HCT116 (cell line): ENCODE data around the gene TCP11L1. TPM values are rescaled to one million over a fixed set of nuclear protein-coding genes. Genes with fewer than 3 reads are reported as not detected.

Experiments
- ATAC-seq: fragments of 200-7000 bp; cut with Tn5 transposase; 2 replicates; pipeline ENCODE4 v1.9.1; 2020; ENCODE audit warnings: mild to moderate bottlenecking, moderate library complexity
- BruUV-seq: library from RNA; stranded (reverse); fragments of 400-500 nt; replicated peaks from 2 replicates; lab custom pipeline; 2021; lab: Mats Ljungman, UMichigan
- CTCF ChIA-PET: fragments of 300-600 bp; sonication (Branson Sonifier 250); formaldehyde crosslinking; loops from one replicate; lab custom pipeline; 2021; ENCODE audit warnings: antibody characterized with exemption; lab: Charles Lee
- POLR2A ChIA-PET: fragments of 300-600, 350-600 bp; sonication (Branson Sonifier 250); formaldehyde crosslinking; loops from one replicate; lab custom pipeline; 2021; ENCODE audit warnings: antibody characterized with exemption; lab: Charles Lee
- RAD21 ChIA-PET, 2 experiments: fragments of 300-600 bp; sonication (Branson Sonifier 250); formaldehyde crosslinking; loops; one replicate each; lab custom pipeline; 2023; ENCODE audit warnings: low total read pairs in 2 of 2; ENCODE audit not compliant: uncharacterized antibody in 2 of 2, unreplicated experiment in 2 of 2, low non-redundant PET in 1 of 2; lab: Charles Lee
- DNase-seq: peaks from one replicate; pipeline ENCODE4 v3.0.0-alpha.2; 2010; ENCODE audit warnings: low read depth, low spot score
- H2AFZ ChIP-seq: fragments of 200-600 bp; shearing (Covaris generic), sonication (generic); 2 replicates; pipeline ENCODE4 v1.6.1; 2017; ENCODE audit warnings: low read depth, mixed run types, mixed read lengths, antibody characterized with exemption, low read length; ENCODE audit not compliant: poor library complexity, severe bottlenecking
- H3K27ac ChIP-seq: 2 replicates; pipeline ENCODE4 v1.5.1; 2012; ENCODE audit warnings: low read depth, low read length
- H3K27me3 ChIP-seq: fragments of 200-600 bp; sonication (generic); 2 replicates; pipeline ENCODE4 v1.6.1; 2016; ENCODE audit warnings: mixed run types, low read length, mixed read lengths; ENCODE audit not compliant: insufficient read depth
- H3K36me3 ChIP-seq, 2 experiments: fragments of 200-500 bp in 1 of 2; fragments of 200-600 bp in 1 of 2; sonication (Bioruptor generic) in 1 of 2; sonication (generic) in 1 of 2; 2 replicates each; pipeline versions ENCODE4 v1.5.1 to v1.6.1; 2014 to 2016; ENCODE audit warnings: low read length in 2 of 2, inconsistent platforms in 1 of 2, mixed read lengths in 1 of 2, mixed run types in 1 of 2; ENCODE audit not compliant: insufficient read depth in 2 of 2, control insufficient read depth in 1 of 2
- H3K4me1 ChIP-seq, 2 experiments: fragments of 200-600 bp in 1 of 2; sonication (generic) in 1 of 2; 2 replicates each; pipeline versions ENCODE4 v1.5.1 to v1.6.1; 2012 to 2017; ENCODE audit warnings: low read length in 2 of 2, inconsistent platforms in 1 of 2, mild to moderate bottlenecking in 1 of 2, mixed read lengths in 1 of 2, mixed run types in 1 of 2, moderate library complexity in 1 of 2; ENCODE audit not compliant: insufficient read depth in 2 of 2, control insufficient read depth in 1 of 2
- H3K4me2 ChIP-seq: fragments of 200-600 bp; sonication (generic); 2 replicates; pipeline ENCODE4 v1.6.1; 2017; ENCODE audit warnings: mixed run types, low read length, mixed read lengths
- H3K4me3 ChIP-seq, 2 experiments: fragments of 200-600 bp in 1 of 2; sonication (generic) in 1 of 2; replicated peaks in 1 of 2; 2 replicates each; pipeline ENCODE4 v1.5.1; 2011 to 2016; ENCODE audit warnings: low read length in 2 of 2, control low read depth in 1 of 2, low read depth in 1 of 2, mild to moderate bottlenecking in 1 of 2, mixed read lengths in 1 of 2, mixed run types in 1 of 2
- H3K79me2 ChIP-seq: fragments of 200-600 bp; sonication (generic); 2 replicates; pipeline ENCODE4 v1.6.1; 2017; ENCODE audit warnings: mild to moderate bottlenecking, mixed run types, low read length, moderate library complexity, mixed read lengths; ENCODE audit not compliant: insufficient read depth
- H3K9ac ChIP-seq: fragments of 200-600 bp; sonication (generic); 2 replicates; pipeline ENCODE4 v1.6.1; 2016; ENCODE audit warnings: low read length, mixed read lengths
- H3K9me2 ChIP-seq: fragments of 200-600 bp; sonication (generic), shearing (Covaris generic); 2 replicates; pipeline ENCODE4 v1.6.1; 2017; ENCODE audit warnings: mixed run types, mild to moderate bottlenecking, moderate library complexity; ENCODE audit not compliant: insufficient read depth
- H3K9me3 ChIP-seq, 2 experiments: fragments of 200-500 bp in 1 of 2; fragments of 200-600 bp in 1 of 2; sonication (Bioruptor generic) in 1 of 2; sonication (generic) in 1 of 2; 2 replicates each; pipeline ENCODE4 v1.6.1; 2014 to 2017; ENCODE audit warnings: low read length in 2 of 2, mixed read lengths in 2 of 2, inconsistent platforms in 1 of 2, low read depth in 1 of 2, mild to moderate bottlenecking in 1 of 2, mixed run types in 1 of 2, moderate library complexity in 1 of 2; ENCODE audit not compliant: control insufficient read depth in 1 of 2, insufficient read depth in 1 of 2
- H4K20me1 ChIP-seq: fragments of 200-600 bp; sonication (generic), shearing (Covaris generic); 2 replicates; pipeline ENCODE4 v1.6.1; 2017; ENCODE audit warnings: mixed run types, mild to moderate bottlenecking, moderate library complexity; ENCODE audit not compliant: insufficient read depth
- CBX3 ChIP-seq: IDR thresholded peaks from 2 replicates; pipeline ENCODE4 v1.6.1; 2012; ENCODE audit warnings: low read depth
- CEBPB ChIP-seq: IDR thresholded peaks from 2 replicates; pipeline ENCODE4 v1.6.1; 2012; ENCODE audit warnings: low read depth
- ELF1 ChIP-seq: IDR thresholded peaks from 2 replicates; pipeline ENCODE4 v1.6.1; 2012; ENCODE audit warnings: low read depth, borderline replicate concordance
- EZH2 ChIP-seq: fragments of 200-600 bp; sonication (generic); IDR thresholded peaks from 2 replicates; pipeline ENCODE4 v1.6.1; 2017; ENCODE audit warnings: antibody characterized with exemption, mixed run types
- EZH2phosphoT487 ChIP-seq: fragments of 200-600 bp; IDR thresholded peaks from 2 replicates; pipeline ENCODE4 v1.6.1; 2018; ENCODE audit warnings: antibody characterized with exemption, borderline replicate concordance
- FOSL1 ChIP-seq: IDR thresholded peaks from 2 replicates; pipeline ENCODE4 v1.6.1; 2012; ENCODE audit warnings: low read depth
- JUND ChIP-seq: IDR thresholded peaks from 2 replicates; pipeline ENCODE4 v1.6.1; 2012
- POLR2A ChIP-seq: IDR thresholded peaks from 2 replicates; pipeline ENCODE4 v1.7.0; 2011; ENCODE audit warnings: borderline replicate concordance; ENCODE audit not compliant: insufficient read depth, insufficient read length; ENCODE audit errors: extremely low read depth
- POLR2AphosphoS5 ChIP-seq: IDR thresholded peaks from 2 replicates; pipeline ENCODE4 v1.6.1; 2011; ENCODE audit warnings: mild to moderate bottlenecking, low read depth, low read length, moderate library complexity
- SP1 ChIP-seq: IDR thresholded peaks from 2 replicates; pipeline ENCODE4 v1.6.1; 2012; ENCODE audit warnings: low read depth
- SRF ChIP-seq: IDR thresholded peaks from 2 replicates; pipeline ENCODE4 v1.6.1; 2012; ENCODE audit warnings: low read depth
- TCF7L2 ChIP-seq: IDR thresholded peaks from 2 replicates; pipeline ENCODE4 v1.7.0; 2011; ENCODE audit warnings: borderline replicate concordance, inconsistent platforms; ENCODE audit not compliant: insufficient read depth, insufficient read length; ENCODE audit errors: extremely low read depth
- ZFX ChIP-seq: fragments of 450-650 bp; IDR thresholded peaks from 2 replicates; pipeline ENCODE4 v1.6.1; 2017
- ZNF274 ChIP-seq: fragments of 200-500 bp; sonication (Bioruptor generic); IDR thresholded peaks from 2 replicates; pipeline ENCODE4 v1.6.1; 2014; ENCODE audit warnings: mild to moderate bottlenecking, low read depth, low read length, inconsistent platforms
- intact Hi-C: fragments of 100-400 bp; cut with micrococcal nuclease; formaldehyde crosslinking; loops from 2 replicates; pipeline ENCODE4 v1.10.0; 2022
- total RNA-seq: library from RNA; stranded (reverse); gene quantifications from one replicate; pipeline ENCODE4 v1.2.1, GENCODE V29; 2021; ENCODE audit not compliant: unreplicated experiment
- TF ChIP-seq, protein P1 (sequence below): IDR thresholded peaks from 2 replicates; pipeline ENCODE4 v1.6.1; 2012; ENCODE audit warnings: low read depth
- TF ChIP-seq, protein P2 (sequence below): IDR thresholded peaks from 2 replicates; pipeline ENCODE4 v1.6.1; 2012
- TF ChIP-seq, protein P3 (sequence below), 3 experiments: fragments of 200-600 bp in 1 of 3; sonication (generic) in 1 of 3; IDR thresholded peaks in 2 of 3; conservative IDR thresholded peaks in 1 of 3; 2 replicates each; pipeline ENCODE4 v1.5.1; 2012 to 2017; ENCODE audit warnings: low read depth in 2 of 3, low read length in 2 of 3, antibody characterized with exemption in 1 of 3, borderline replicate concordance in 1 of 3, control low read depth in 1 of 3, mild to moderate bottlenecking in 1 of 3, mixed read lengths in 1 of 3, mixed run types in 1 of 3, moderate library complexity in 1 of 3; ENCODE audit not compliant: insufficient read depth in 1 of 3

The TCP11L1 gene
- total RNA-seq, 1 experiment from 2014 or later, result 12.0 TPM

DNA sequence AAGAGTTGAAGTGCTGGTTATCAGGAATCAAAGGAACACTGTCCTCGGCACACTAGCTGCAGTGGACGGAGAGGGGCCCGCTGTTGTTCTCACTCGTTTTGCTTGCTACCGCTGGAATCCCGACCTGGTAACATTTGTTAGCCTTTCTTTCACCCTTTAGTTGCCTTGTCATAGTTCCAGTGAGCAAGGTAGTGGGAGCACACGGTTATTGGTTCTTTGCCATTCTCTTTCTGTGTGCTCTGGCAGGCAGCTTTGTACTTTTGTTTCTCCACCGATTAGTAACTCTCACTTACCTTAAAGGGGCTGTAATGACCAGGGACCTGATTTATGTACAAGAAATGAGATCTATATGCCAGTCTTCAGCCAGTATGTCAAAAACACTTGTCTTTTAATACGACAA, 21.9 kb upstream of the TCP11L1 start (continued):
- TF ChIP-seq, protein P1, sequence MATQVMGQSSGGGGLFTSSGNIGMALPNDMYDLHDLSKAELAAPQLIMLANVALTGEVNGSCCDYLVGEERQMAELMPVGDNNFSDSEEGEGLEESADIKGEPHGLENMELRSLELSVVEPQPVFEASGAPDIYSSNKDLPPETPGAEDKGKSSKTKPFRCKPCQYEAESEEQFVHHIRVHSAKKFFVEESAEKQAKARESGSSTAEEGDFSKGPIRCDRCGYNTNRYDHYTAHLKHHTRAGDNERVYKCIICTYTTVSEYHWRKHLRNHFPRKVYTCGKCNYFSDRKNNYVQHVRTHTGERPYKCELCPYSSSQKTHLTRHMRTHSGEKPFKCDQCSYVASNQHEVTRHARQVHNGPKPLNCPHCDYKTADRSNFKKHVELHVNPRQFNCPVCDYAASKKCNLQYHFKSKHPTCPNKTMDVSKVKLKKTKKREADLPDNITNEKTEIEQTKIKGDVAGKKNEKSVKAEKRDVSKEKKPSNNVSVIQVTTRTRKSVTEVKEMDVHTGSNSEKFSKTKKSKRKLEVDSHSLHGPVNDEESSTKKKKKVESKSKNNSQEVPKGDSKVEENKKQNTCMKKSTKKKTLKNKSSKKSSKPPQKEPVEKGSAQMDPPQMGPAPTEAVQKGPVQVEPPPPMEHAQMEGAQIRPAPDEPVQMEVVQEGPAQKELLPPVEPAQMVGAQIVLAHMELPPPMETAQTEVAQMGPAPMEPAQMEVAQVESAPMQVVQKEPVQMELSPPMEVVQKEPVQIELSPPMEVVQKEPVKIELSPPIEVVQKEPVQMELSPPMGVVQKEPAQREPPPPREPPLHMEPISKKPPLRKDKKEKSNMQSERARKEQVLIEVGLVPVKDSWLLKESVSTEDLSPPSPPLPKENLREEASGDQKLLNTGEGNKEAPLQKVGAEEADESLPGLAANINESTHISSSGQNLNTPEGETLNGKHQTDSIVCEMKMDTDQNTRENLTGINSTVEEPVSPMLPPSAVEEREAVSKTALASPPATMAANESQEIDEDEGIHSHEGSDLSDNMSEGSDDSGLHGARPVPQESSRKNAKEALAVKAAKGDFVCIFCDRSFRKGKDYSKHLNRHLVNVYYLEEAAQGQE, result no peak
- TF ChIP-seq CBX3 (no peak), CEBPB (no peak), EZH2phosphoT487 (no peak)

DNA sequence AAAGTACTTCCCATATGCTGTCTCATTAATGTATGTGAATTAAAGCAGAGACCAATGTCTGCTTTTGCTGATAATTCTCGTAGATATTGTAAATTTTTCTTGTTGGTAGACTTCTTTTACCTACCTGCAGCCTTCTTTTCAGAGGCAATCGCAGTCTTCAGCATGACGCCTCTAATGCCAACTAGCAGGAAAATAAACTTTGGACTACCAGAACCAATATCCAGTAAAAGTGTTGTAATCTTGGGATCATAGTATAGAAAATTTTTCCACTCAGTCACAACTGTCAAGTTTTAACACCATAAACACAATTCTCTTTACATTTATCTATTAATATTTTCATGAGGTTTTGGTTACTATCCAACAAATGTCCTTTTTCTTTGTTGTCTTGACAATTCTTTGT, 21.4 kb upstream of the TCP11L1 start:
- POLR2A ChIA-PET, result no interaction called here
- Histone ChIP-seq H3K9me2 (no peaks in the 10 kb centered on the region), H3K27ac (no peak overlapping the region), H3K27me3 (no peaks in the 10 kb centered on the region), H3K4me3 (no peak overlapping the region), H3K4me1 (peaks cover 4 to 19% of the 10 kb centered on the region in 2 experiments; a peak in 3 of 4 replicates), H3K4me2 (no peak overlapping the region), H3K79me2 (0 out of 2 replicates have a peak, but pooled peaks cover 14% of the 10 kb centered on the region), H4K20me1 (no peaks in the 10 kb centered on the region), H2AFZ (no peak overlapping the region), H3K9me3 (no peaks in the 10 kb centered on the region), H3K9ac (no peak overlapping the region), H3K36me3 (no peaks in the 10 kb centered on the region)
- TF ChIP-seq POLR2AphosphoS5 (no peak), ZNF274 (no peak), ZFX (no peak), FOSL1 (no peak), CEBPB (no peak), SP1 (no peak), SRF (no peak), ELF1 (no peak), TCF7L2 (no peak), JUND (no peak), EZH2 (no peak), EZH2phosphoT487 (no peak), POLR2A (no peak)
- TF ChIP-seq, protein P2, sequence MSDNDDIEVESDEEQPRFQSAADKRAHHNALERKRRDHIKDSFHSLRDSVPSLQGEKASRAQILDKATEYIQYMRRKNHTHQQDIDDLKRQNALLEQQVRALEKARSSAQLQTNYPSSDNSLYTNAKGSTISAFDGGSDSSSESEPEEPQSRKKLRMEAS, result no peak
- TF ChIP-seq, protein P3, sequence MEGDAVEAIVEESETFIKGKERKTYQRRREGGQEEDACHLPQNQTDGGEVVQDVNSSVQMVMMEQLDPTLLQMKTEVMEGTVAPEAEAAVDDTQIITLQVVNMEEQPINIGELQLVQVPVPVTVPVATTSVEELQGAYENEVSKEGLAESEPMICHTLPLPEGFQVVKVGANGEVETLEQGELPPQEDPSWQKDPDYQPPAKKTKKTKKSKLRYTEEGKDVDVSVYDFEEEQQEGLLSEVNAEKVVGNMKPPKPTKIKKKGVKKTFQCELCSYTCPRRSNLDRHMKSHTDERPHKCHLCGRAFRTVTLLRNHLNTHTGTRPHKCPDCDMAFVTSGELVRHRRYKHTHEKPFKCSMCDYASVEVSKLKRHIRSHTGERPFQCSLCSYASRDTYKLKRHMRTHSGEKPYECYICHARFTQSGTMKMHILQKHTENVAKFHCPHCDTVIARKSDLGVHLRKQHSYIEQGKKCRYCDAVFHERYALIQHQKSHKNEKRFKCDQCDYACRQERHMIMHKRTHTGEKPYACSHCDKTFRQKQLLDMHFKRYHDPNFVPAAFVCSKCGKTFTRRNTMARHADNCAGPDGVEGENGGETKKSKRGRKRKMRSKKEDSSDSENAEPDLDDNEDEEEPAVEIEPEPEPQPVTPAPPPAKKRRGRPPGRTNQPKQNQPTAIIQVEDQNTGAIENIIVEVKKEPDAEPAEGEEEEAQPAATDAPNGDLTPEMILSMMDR (IDR thresholded peaks at IDR 0.05 in 2 of 3, conservative IDR thresholded peaks at IDR 0.05 in 1 of 3; ENCODE audit: borderline replicate concordance in 1 of 3, insufficient read depth in 1 of 3, low read depth in 2 of 3, low read length in 2 of 3), result no peak
- intact Hi-C loops, result no loop called here
- CTCF ChIA-PET, result no interaction called here
- DNase-seq, result no peak
- BruUV-seq, result no TSS peak
- RAD21 ChIA-PET, result no interaction called here
- no peak for ATAC-seq
